HG02759 (cell line): Measurements from ENCODE around the gene MED13L.

Experiments used
- ATAC-seq: cut with Tn5 transposase; IDR thresholded peaks from one replicate; pipeline ENCODE4 v1.9.1; 2021; ENCODE audit warnings: mild to moderate bottlenecking, moderate library complexity; ENCODE audit not compliant: unreplicated experiment

The MED13L gene

GRCh38 chr12:115956236-115956635 is 321.3 kb downstream of the MED13L start:
- ATAC-seq, result no peak

- ATAC-seq, result no peak
These were observed 324.0 kb downstream of the MED13L start for GRCh38 chr12:115953450-115953849.

DNA sequence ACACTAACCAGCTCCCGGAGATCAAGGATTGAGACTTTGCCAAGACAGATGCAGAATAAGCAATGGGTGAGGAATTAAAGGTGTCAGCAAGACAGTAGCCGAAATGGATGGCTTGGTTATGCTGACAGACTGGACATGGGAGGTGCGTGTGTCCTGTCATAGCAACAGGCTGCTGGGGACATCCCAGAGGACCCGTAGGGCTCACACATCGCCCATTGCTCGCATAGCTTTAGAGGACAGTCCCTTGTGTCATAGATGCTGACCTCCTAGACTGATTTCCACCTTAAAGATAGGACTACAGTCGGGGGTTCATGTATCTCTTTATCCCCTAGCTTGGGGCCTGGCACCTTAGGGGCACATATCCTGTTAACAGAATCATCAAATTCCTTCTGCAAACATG is 324.5 kb downstream of the MED13L start:
- no peak for ATAC-seq

- ATAC-seq, result no peak
These were observed 326.5 kb downstream of the MED13L start for GRCh38 chr12:115950959-115951358.

- ATAC-seq, result no peak
These were observed 327.8 kb downstream of the MED13L start for GRCh38 chr12:115949675-115950074.

DNA sequence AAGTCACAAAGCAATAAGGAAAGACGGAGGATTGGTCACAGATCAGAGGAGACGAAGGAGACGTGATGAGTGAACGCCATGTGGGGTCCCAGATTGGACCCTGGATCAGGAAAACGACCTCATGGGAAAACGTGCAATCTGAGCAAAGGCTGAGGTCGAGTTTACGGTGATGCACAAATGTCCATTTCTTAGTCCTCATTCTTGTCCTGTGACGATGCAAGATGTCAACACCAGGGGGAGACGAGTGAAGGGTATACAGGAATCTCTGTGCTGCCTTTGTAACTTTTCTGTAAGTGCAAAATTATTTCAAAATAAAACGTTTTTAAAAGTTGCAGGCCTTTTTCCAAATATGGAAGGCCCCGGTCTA is 329.8 kb downstream of the MED13L start:
- ATAC-seq, result no peak

DNA sequence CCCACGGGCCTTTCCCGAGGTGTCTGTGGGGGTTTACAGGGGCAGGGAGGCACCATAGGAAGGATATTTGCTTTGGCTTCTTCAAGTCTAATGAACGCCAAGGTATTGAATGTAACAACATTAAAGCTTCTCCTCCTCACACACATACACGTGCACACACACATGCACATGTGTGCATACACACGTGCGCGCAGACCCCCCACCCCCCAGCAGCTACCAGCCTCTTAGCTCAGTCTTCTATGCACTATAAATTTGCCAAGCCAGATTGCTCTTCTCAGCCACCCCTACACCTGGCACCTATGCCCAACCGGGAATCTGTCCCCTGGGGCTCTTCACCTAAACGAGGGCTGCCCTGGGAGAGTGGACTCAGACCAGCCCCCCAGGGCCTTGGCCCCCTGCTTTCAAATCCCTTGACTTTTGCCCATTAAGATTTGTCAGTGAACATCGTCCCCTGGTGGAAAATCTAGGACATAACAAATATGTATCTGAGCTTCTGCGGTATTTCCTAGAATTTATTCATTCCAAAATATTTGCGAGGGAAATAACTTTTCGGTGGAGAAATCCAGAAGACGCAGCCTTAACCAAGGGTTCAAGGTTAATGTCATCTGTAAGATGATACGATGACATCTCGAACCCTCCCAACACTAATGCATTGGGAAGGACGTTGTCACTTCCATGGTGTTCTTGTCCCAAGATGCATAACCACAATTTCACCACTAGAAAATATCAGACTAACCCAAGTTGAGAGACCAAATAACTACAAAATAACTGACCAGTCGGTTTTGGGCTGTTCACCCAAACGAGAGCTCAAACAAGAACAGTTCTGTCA is 330.4 kb downstream of the MED13L start:
- ATAC-seq, result no peak

DNA sequence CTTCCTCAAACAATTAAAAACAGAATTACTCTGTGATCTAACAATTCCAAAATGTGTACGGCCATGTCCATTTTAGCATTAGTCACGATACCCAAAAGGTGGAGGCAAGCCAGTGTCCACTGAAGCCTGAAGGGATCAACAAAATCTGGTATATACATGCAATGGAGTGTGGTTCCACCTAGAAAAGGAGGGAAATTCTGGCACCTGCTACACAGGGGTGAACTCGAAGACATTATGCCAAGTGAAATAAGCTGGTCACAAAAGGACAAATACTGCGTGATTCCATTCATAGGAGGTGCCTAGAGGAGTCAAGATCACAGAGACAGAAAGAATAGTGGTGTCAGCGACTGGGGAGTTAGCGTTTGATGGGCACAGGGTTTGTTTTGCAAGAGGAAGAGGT is 331.4 kb downstream of the MED13L start:
- no peak for ATAC-seq

DNA sequence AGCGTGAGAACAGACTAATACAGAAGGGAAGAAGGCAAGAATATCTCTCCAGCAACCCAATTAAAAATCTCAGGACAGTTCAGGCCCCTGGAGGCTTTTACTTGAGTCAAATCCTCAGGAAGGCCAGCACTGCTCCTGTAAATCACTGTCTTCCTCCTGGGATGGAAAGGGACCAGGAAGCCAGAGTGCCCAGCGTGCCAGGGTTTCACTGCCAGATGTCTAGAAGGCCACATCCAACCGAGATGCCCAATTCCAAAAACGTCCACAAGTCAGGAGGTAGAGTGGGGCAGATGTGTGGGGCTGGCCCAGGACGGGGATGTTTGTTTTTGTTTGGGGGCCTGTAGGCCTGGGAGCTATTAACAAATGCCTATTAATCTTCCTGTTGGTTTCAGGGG is 332.0 kb downstream of the MED13L start:
- no peak for ATAC-seq

GRCh38 chr12:115944837-115945490 is 332.5 kb downstream of the MED13L start:
- no peak for ATAC-seq

DNA sequence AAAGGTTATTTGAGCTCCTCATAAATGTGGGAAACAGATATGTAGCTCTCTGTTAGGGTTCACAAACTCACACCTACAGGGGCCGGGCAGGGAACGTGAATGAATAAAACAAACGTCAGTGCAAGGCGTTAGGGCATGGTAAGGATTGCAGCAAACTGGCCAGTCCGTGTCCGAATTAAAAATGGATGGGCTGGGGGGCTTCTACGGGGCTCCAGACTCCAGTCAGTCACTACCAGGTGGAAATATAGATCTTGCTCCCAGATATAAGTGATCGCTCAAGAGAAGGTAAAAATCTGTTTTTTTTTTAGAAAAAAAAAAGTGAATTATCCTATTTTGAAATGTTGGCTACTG is 333.1 kb downstream of the MED13L start:
- no peak for ATAC-seq

DNA sequence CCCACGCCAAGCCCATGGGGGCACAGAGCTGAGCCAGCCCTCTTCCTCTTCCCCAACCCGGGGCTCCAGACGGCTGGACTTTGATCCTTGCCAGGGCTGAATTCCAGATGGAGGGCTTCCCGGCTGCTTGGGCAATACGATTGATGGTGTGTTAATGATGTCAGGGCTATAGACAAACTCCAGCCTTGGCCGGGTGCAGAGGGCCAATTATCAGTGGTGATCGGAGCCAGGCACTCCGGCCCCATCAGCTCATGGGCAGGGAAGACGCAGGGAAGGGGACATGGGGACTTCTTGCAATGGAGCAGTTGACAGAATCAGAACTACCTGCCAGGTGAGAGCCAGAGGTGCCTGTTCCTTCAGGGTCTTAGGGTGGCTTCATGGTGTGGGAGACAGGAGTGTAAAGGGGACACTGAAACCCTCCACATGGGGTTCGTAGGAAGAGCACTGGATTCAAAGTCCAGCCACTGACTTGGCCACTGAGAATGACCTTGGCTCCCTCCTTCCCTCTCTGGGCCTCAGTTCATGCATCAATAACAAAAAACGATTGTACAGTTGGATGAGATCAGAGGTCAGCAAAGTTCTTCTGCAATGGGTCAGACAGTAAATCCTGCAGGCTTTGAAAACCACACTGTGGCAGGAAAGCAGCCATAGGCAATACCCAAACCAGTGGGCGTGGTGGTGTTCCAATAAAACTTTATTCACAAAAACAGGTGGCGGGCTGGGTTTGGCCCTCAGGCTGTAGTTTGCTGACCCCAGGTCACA is 333.7 kb downstream of the MED13L start:
- no peak for ATAC-seq

DNA sequence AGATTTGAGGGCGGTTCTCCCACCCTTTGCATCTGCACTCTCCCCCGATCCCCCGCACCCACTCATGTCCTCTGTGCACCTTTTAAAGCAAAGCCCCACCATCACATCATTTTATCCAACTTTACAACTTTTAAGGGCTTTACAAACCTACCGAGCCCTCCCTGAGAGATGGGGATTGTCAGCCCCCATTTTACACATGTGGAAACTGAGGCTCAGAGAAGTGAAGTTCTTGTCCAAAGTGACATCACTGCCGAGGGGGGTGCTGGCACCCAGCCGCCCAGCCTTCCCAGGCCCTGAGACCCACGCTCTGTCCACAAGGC is 334.2 kb downstream of the MED13L start:
- ATAC-seq, result no peak

GRCh38 chr12:115942346-115942745 is 335.1 kb downstream of the MED13L start:
- ATAC-seq, result no peak

DNA sequence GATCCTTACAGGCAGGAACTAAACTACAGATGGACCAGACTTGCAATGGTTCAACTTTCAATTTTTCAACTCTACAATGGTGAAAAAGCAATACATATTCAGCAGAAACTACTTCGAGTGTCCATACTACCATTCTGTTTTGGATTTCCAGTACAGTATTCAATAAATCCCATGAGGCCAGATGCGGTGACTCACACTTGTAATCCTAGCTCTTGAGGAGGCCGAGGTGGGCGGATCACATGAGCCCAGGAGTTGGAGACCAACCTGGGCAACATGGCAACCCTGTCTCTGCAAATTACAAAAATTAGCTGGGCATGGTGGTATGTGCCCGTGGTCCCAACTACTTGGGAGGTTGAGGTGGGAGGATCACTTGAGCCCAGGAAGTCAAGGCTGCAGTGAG is 336.1 kb downstream of the MED13L start:
- ATAC-seq, result no peak

DNA sequence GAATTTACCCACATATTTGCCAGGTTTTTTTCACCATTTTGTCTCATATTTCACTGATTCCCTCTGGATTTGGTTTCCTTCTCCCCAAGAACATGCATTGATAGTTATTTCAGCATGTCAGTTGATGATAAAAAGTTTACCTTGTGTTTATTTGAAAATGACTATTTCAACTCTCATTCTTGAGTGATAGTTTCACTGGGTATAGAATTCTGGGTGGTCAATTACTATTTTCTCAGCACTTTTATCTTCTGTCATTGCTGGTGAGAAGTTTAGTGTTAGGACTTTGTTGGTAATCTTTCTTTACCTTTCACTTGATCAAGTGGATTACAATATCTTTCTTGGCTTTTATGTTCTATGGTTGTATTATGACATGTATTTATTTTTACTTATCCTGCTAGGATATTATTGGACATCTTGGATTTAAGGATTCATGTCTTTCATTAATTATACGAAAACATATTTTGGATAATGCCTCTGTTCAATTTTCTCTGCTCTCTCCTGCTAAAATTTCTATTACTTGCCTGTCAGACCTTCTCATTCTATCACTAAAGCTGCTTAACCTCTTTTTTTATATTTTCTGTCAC is 338.6 kb downstream of the MED13L start:
- no peak for ATAC-seq

DNA sequence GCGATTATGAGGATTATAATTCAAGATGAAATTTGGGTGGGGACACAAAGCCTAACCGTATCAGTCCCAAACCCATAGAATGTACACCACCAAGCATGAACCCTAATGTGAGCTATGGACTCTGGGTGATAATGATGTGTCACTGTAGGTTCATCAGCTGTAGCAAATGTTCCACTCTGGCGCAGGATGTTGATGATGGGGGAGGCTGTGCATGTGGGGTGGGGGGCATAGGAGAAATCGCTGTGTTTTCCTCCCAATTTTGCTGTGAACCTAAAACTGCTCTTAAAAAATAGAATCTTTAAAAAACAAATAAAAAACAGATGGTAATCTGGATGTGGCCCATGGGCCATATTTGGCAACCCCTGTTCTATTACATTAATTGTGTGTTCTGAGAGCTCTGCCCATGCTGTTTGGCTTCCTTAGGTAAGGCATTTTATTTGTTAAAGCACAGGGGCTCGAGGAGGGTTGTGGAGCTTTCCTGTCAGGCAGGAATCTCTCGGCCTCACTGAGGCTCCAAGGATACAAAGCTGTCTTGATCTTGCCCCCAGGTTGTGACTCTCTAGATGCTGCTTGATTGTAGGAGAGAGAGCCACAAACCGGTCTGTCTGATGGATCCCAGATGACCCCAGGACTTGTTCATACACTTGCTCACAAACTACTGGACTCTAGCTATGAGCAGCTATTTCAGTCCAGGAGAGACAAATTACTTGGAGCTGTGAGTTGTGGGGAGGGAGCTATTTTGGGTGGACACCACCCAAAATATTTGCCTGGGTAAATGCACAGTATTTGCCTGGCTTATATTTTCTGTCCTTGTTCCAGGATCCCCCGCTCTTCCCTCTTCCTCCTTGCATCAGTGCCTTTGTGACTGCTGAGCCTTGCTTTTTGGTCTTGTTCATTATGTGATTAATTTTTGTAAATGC is 340.2 kb downstream of the MED13L start:
- no peak for ATAC-seq

DNA sequence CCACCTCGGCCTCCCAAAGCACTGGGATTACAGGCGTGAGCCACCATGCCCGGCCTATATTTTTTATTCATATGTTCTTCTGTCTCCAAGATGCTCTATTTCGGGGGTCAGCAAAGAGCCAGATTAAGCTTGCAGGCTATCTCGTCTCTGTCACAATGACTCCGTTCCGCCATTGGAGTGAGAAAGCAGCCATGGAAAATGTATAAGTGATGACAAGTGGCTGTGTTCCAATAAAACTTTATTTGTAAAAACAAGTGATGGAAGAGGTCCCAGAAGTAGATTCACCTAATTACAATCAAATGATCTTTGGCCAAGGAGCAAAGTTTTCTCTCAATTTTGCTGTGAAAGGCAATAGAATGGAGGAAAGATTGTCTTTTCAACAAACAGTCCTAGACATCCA is 342.6 kb downstream of the MED13L start:
- no peak for ATAC-seq

- ATAC-seq, result no peak
These were observed 343.4 kb downstream of the MED13L start for GRCh38 chr12:115934046-115934445.

GRCh38 chr12:115932066-115932465 is 345.4 kb downstream of the MED13L start:
- ATAC-seq, result no peak

- ATAC-seq, result no peak
These were observed 347.2 kb downstream of the MED13L start for GRCh38 chr12:115930336-115930735.
